Loucy (cell line): ENCODE measurements around the gene RDM1.

Source experiments
- H2AFZ ChIP-seq: fragments of 200-600 bp; sonication (generic); 2 replicates; pipeline ENCODE4 v1.6.0; 2016; ENCODE audit warnings: antibody characterized with exemption, mild to moderate bottlenecking, low read length, moderate library complexity
- H3F3A ChIP-seq: fragments of 200-600 bp; 2 replicates; pipeline ENCODE4 v1.6.0; 2016; ENCODE audit warnings: antibody characterized with exemption, low read depth, mild to moderate bottlenecking
- H3K27me3 ChIP-seq: fragments of 200-600 bp; sonication (generic); 2 replicates; pipeline ENCODE4 v1.6.1; 2014; ENCODE audit warnings: low read length, mild to moderate bottlenecking; ENCODE audit not compliant: insufficient read depth, poor library complexity, severe bottlenecking
- H3K36me3 ChIP-seq: fragments of 200-600 bp; sonication (generic); 2 replicates; pipeline ENCODE4 v1.6.1; 2016; ENCODE audit warnings: low read length; ENCODE audit not compliant: insufficient read depth
- H3K4me1 ChIP-seq: fragments of 200-600 bp; sonication (generic); 2 replicates; pipeline ENCODE4 v1.5.1; 2014; ENCODE audit warnings: low read length, mild to moderate bottlenecking; ENCODE audit not compliant: insufficient read depth, poor library complexity, severe bottlenecking
- H3K4me2 ChIP-seq: fragments of 200-600 bp; sonication (generic); 2 replicates; pipeline ENCODE4 v1.6.0; 2014; ENCODE audit warnings: antibody characterized with exemption, low read length, low read depth, mild to moderate bottlenecking; ENCODE audit not compliant: poor library complexity, severe bottlenecking
- H3K4me3 ChIP-seq: fragments of 200-600 bp; sonication (generic); 2 replicates; pipeline ENCODE4 v1.5.1; 2014; ENCODE audit warnings: low read length, mild to moderate bottlenecking, mixed read lengths; ENCODE audit not compliant: poor library complexity, severe bottlenecking
- H3K79me2 ChIP-seq: fragments of 200-600 bp; sonication (generic); 2 replicates; pipeline ENCODE4 v1.6.1; 2014; ENCODE audit warnings: low read length; ENCODE audit not compliant: insufficient read depth
- H3K9ac ChIP-seq: fragments of 200-600 bp; sonication (generic); 2 replicates; pipeline ENCODE4 v1.6.0; 2014; ENCODE audit warnings: mild to moderate bottlenecking, low read depth, low read length, moderate library complexity; ENCODE audit not compliant: poor library complexity, severe bottlenecking
- H3K9me2 ChIP-seq: fragments of 200-600 bp; sonication (generic); replicated peaks from 2 replicates; pipeline ENCODE4 v1.6.1; 2016; ENCODE audit warnings: low read depth, low read length, mixed read lengths
- H3K9me3 ChIP-seq: fragments of 200-600 bp; sonication (generic); 2 replicates; pipeline ENCODE4 v1.6.1; 2014; ENCODE audit warnings: mild to moderate bottlenecking, antibody characterized with exemption, low read length, low read depth; ENCODE audit not compliant: insufficient read depth
- H4K20me1 ChIP-seq: fragments of 200-600 bp; sonication (generic); 2 replicates; pipeline ENCODE4 v1.6.0; 2014; ENCODE audit warnings: antibody characterized with exemption, low read length, mild to moderate bottlenecking; ENCODE audit not compliant: insufficient read depth, poor library complexity, severe bottlenecking
- CTCF ChIP-seq: fragments of 200-600 bp; sonication (generic); conservative IDR thresholded peaks from 2 replicates; pipeline ENCODE4 v1.5.1; 2014; ENCODE audit warnings: mild to moderate bottlenecking, antibody characterized with exemption, low read length
- EZH2phosphoT487 ChIP-seq: fragments of 200-600 bp; IDR thresholded peaks from 2 replicates; pipeline ENCODE4 v1.6.1; 2018; ENCODE audit warnings: antibody characterized with exemption, mild to moderate bottlenecking, moderate library complexity, borderline replicate concordance

RDM1 gene

GRCh38 chr17:35973333-35974260 is 43.0 kb upstream of the RDM1 start:
- H3K4me1 ChIP-seq: no peaks in the 10 kb centered on the region
- H3K79me2 ChIP-seq: no peaks in the 10 kb centered on the region
- no peaks in the 10 kb centered on the region for H3K9me3 ChIP-seq
- H3F3A ChIP-seq: no peaks in the 10 kb centered on the region
- no peak overlapping the region for H3K4me3 ChIP-seq
- H3K36me3 ChIP-seq: no peaks in the 10 kb centered on the region
- TF ChIP-seq CTCF (no peak), EZH2phosphoT487 (no peak)
- no peak overlapping the region for H2AFZ ChIP-seq
- H3K9me2 ChIP-seq: no peaks in the 10 kb centered on the region
- H4K20me1 ChIP-seq: no peaks in the 10 kb centered on the region
- H3K27me3 ChIP-seq: no peaks in the 10 kb centered on the region
- H3K9ac ChIP-seq: no peak overlapping the region
- H3K4me2 ChIP-seq: no peak overlapping the region

GRCh38 chr17:35972945-35973332 is 42.4 kb upstream of the RDM1 start:
- Histone ChIP-seq H3K4me1 (no peaks in the 10 kb centered on the region), H3K79me2 (no peaks in the 10 kb centered on the region), H3K9ac (no peak overlapping the region), H3K9me2 (no peaks in the 10 kb centered on the region), H3K36me3 (no peaks in the 10 kb centered on the region), H3K27me3 (no peaks in the 10 kb centered on the region), H2AFZ (no peak overlapping the region), H4K20me1 (no peaks in the 10 kb centered on the region), H3K9me3 (no peaks in the 10 kb centered on the region), H3F3A (no peaks in the 10 kb centered on the region), H3K4me2 (no peak overlapping the region), H3K4me3 (no peak overlapping the region)
- TF ChIP-seq EZH2phosphoT487: no peak
- TF ChIP-seq CTCF: no peak

GRCh38 chr17:35972535-35972934 is 42.0 kb upstream of the RDM1 start:
- no peaks in the 10 kb centered on the region for H3K79me2 ChIP-seq

More at GRCh38 chr17:35972535-35972934, 42.0 kb upstream of the RDM1 start:
- H3K9me3 ChIP-seq: no peaks in the 10 kb centered on the region
- no peaks in the 10 kb centered on the region for H3K4me1 ChIP-seq
- H3F3A ChIP-seq: no peaks in the 10 kb centered on the region
- no peak overlapping the region for H3K4me3 ChIP-seq
- H3K27me3 ChIP-seq: no peaks in the 10 kb centered on the region
- H3K9ac ChIP-seq: no peak overlapping the region
- TF ChIP-seq CTCF (no peak), EZH2phosphoT487 (no peak)
- H3K9me2 ChIP-seq: no peaks in the 10 kb centered on the region
- H2AFZ ChIP-seq: no peak overlapping the region
- no peaks in the 10 kb centered on the region for H4K20me1 ChIP-seq
- H3K4me2 ChIP-seq: no peak overlapping the region
- no peaks in the 10 kb centered on the region for H3K36me3 ChIP-seq
